Measurements from ENCODE around the gene TES. TPM values are rescaled to one million over a fixed set of nuclear protein-coding genes. Genes with fewer than 3 reads are reported as not detected.

TES gene
- total RNA-seq, 1 donor, result 99.2 TPM

DNA sequence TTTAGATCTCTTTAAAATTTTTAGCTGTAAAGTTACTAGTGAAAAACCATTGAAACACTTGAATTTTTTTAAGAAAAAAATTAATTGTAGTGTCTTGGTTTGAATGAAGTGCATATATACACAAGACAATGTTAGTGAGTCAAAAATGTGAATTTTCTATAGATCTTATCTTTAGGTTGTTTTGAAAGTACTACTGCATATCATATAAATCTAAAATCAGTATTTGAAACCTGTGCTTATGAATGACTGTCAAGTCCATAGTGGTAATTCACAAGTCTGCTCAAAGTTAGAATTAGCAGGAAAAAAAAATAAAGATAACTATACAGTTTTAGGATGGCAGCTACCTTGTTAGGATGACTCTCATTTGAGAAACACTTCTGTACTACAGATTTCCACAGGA lies 25.0 kb downstream of the TES start:
- peaks cover 28% of the 10 kb centered on the region for H3K79me2 ChIP-seq (ENCODE audit: insufficient read depth, low read length)
- no peak for TF ChIP-seq CTCF (IDR thresholded peaks at IDR 0.05; ENCODE audit: extremely low read depth, low read depth, low read length)
- H4K20me1 ChIP-seq (ENCODE audit: insufficient read depth, low read length), result no peaks in the 10 kb centered on the region
- H3K27me3 ChIP-seq (ENCODE audit: insufficient read depth, low read length), result no peaks in the 10 kb centered on the region
- no peak overlapping the region for H3K27ac ChIP-seq (ENCODE audit: low read depth, low read length)
- H2AFZ ChIP-seq (ENCODE audit: low read length), result no peak overlapping the region
- peaks cover 6% of the 10 kb centered on the region for H3K36me3 ChIP-seq (ENCODE audit: insufficient read depth, low read length)
- H3K4me2 ChIP-seq (ENCODE audit: insufficient read depth, low read length), result no peak overlapping the region
- no peak overlapping the region for H3K4me3 ChIP-seq (ENCODE audit: insufficient read depth, low read length)
- no peak for DNase-seq (ENCODE audit: insufficient read length, low spot score, missing footprints)
- peaks cover 29% of the 10 kb centered on the region for H3K4me1 ChIP-seq (ENCODE audit: insufficient read depth, low read length)
- H3K9me3 ChIP-seq (ENCODE audit: low read depth, low read length), result no peaks in the 10 kb centered on the region

- peaks cover 20% of the 10 kb centered on the region for H3K79me2 ChIP-seq (ENCODE audit: insufficient read depth, low read length)
- no peak overlapping the region for H3K4me3 ChIP-seq (ENCODE audit: insufficient read depth, low read length)
- no peaks in the 10 kb centered on the region for H3K27me3 ChIP-seq (ENCODE audit: insufficient read depth, low read length)
- H3K9me3 ChIP-seq (ENCODE audit: low read depth, low read length), result no peaks in the 10 kb centered on the region
- peak; percentile 32 for DNase-seq (ENCODE audit: insufficient read length, low spot score, missing footprints)
- TF ChIP-seq CTCF (IDR thresholded peaks at IDR 0.05; ENCODE audit: extremely low read depth, low read depth, low read length), result peak; percentile 57
- no peaks in the 10 kb centered on the region for H4K20me1 ChIP-seq (ENCODE audit: insufficient read depth, low read length)
- peaks cover 22% of the 10 kb centered on the region for H3K4me1 ChIP-seq (ENCODE audit: insufficient read depth, low read length)
- H3K36me3 ChIP-seq (ENCODE audit: insufficient read depth, low read length), result peaks cover 6% of the 10 kb centered on the region
- H3K4me2 ChIP-seq (ENCODE audit: insufficient read depth, low read length), result no peak overlapping the region
- no peak overlapping the region for H3K27ac ChIP-seq (ENCODE audit: low read depth, low read length)
- H2AFZ ChIP-seq (ENCODE audit: low read length), result no peak overlapping the region
Observed at GRCh38 chr7:116236020-116236630, 25.8 kb downstream of the TES start.

DNA sequence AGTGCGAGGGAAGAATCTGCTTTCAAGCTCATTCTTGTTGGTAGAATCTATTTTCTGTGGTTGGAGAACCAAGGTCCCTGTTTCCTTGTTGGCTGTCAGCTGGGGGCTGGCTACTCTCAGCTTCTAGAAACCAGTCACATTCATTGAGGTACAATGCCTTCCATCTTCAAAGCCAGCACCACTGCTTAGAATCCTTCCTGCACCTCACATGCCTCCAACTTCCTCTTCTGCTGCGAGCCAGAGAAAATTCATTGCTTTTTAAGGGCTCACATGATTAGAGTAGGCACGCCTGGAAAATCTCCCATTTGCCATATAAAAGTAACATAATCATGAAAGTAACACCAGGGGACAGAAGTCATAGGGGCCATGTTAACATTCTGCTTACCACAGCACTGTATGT lies 28.7 kb downstream of the TES start:
- no peak overlapping the region for H3K27ac ChIP-seq (ENCODE audit: low read depth, low read length)
- no peak overlapping the region for H3K4me3 ChIP-seq (ENCODE audit: insufficient read depth, low read length)
- H3K9me3 ChIP-seq (ENCODE audit: low read depth, low read length), result no peaks in the 10 kb centered on the region
- peaks cover 3% of the 10 kb centered on the region for H3K4me1 ChIP-seq (ENCODE audit: insufficient read depth, low read length)
- no peak for DNase-seq (ENCODE audit: insufficient read length, low spot score, missing footprints)
- no peaks in the 10 kb centered on the region for H4K20me1 ChIP-seq (ENCODE audit: insufficient read depth, low read length)
- H2AFZ ChIP-seq (ENCODE audit: low read length), result no peak overlapping the region
- no peaks in the 10 kb centered on the region for H3K27me3 ChIP-seq (ENCODE audit: insufficient read depth, low read length)
- TF ChIP-seq CTCF (IDR thresholded peaks at IDR 0.05; ENCODE audit: extremely low read depth, low read depth, low read length), result no peak
- peaks cover 6% of the 10 kb centered on the region for H3K79me2 ChIP-seq (ENCODE audit: insufficient read depth, low read length)
- no peak overlapping the region for H3K4me2 ChIP-seq (ENCODE audit: insufficient read depth, low read length)
- peaks cover 6% of the 10 kb centered on the region for H3K36me3 ChIP-seq (ENCODE audit: insufficient read depth, low read length)

DNA sequence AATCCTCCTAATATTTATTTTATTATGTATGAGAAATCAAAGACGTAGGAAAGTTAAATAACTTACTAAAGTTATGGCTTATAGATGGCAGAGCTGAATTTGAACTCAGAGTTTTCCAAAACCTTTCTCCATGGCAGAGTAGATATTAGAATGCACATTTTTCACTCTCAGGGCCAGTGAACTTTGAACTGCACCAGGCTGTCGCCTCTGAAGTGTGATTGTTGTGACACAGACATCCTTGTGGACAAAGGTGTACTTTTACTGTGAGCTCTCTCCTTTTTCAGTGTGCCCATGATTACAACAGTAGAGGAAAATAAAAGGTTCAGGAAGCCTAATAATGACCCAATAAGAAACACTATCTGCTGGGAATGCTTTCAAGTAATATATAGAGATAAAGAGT lies 29.1 kb downstream of the TES start:
- Histone ChIP-seq H3K79me2 (ENCODE audit: insufficient read depth, low read length) (peaks cover 4% of the 10 kb centered on the region), H3K27ac (ENCODE audit: low read depth, low read length) (no peak overlapping the region), H3K4me3 (ENCODE audit: insufficient read depth, low read length) (no peak overlapping the region), H3K36me3 (ENCODE audit: insufficient read depth, low read length) (peaks cover 6% of the 10 kb centered on the region), H3K4me1 (ENCODE audit: insufficient read depth, low read length) (peaks cover 3% of the 10 kb centered on the region), H2AFZ (ENCODE audit: low read length) (no peak overlapping the region), H3K27me3 (ENCODE audit: insufficient read depth, low read length) (no peaks in the 10 kb centered on the region), H4K20me1 (ENCODE audit: insufficient read depth, low read length) (no peaks in the 10 kb centered on the region), H3K4me2 (ENCODE audit: insufficient read depth, low read length) (no peak overlapping the region), H3K9me3 (ENCODE audit: low read depth, low read length) (no peaks in the 10 kb centered on the region)
- no peak for TF ChIP-seq CTCF (IDR thresholded peaks at IDR 0.05; ENCODE audit: extremely low read depth, low read depth, low read length)
- DNase-seq (ENCODE audit: insufficient read length, low spot score, missing footprints), result no peak

All from osteoblast (primary cell).